Astrocyte of the cerebellum (primary cell): Measurements from ENCODE around the gene GRIP1.

Experiments
- DNase-seq: peaks from one replicate; pipeline ENCODE4 v3.0.0-alpha.2; 2011; ENCODE audit warnings: low read depth
- H3K4me3 ChIP-seq: 2 replicates; pipeline ENCODE4 v1.5.1; 2011; ENCODE audit warnings: mild to moderate bottlenecking, low read depth, low read length, moderate library complexity
- in situ Hi-C: cut with HindIII; loops from 2 replicates; pipeline ENCODE4 v1.10.0; 2017; ENCODE audit warnings: low sequenced_read_pairs
- TF ChIP-seq, protein P1 (sequence below): IDR thresholded peaks from 2 replicates; pipeline ENCODE4 v1.5.1; 2012; ENCODE audit warnings: low read length, low read depth, moderate library complexity, mild to moderate bottlenecking; ENCODE audit errors: missing control alignments

GRIP1 gene

GRCh38 chr12:66459944-66460482, 218.9 kb downstream of the GRIP1 start:
- no peak overlapping the region for H3K4me3 ChIP-seq
- no peak for DNase-seq
- in situ Hi-C loops: no loop called here
- TF ChIP-seq, protein P1, sequence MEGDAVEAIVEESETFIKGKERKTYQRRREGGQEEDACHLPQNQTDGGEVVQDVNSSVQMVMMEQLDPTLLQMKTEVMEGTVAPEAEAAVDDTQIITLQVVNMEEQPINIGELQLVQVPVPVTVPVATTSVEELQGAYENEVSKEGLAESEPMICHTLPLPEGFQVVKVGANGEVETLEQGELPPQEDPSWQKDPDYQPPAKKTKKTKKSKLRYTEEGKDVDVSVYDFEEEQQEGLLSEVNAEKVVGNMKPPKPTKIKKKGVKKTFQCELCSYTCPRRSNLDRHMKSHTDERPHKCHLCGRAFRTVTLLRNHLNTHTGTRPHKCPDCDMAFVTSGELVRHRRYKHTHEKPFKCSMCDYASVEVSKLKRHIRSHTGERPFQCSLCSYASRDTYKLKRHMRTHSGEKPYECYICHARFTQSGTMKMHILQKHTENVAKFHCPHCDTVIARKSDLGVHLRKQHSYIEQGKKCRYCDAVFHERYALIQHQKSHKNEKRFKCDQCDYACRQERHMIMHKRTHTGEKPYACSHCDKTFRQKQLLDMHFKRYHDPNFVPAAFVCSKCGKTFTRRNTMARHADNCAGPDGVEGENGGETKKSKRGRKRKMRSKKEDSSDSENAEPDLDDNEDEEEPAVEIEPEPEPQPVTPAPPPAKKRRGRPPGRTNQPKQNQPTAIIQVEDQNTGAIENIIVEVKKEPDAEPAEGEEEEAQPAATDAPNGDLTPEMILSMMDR: no peak

DNA sequence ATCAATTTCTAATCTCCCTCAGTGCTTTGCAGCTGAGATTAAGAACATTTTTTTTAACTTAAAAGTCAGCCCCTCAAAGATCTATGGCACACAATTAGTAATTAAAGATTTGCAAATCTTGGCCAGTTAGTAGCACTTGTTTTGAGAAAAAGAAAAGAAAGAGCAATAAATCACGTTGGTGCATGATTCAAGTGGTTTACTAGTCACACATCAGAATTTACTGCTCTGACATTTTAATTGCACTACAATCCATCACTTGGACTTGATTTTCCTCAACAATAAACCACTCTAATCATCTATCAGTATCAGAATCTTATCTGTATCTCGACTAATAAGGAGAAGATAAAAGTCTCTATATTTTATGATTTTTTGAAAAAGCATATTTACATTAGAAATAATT, 222.3 kb downstream of the GRIP1 start:
- TF ChIP-seq, protein P1: no peak
- no peak overlapping the region for H3K4me3 ChIP-seq
- in situ Hi-C loops: no loop called here
- no peak for DNase-seq

DNA sequence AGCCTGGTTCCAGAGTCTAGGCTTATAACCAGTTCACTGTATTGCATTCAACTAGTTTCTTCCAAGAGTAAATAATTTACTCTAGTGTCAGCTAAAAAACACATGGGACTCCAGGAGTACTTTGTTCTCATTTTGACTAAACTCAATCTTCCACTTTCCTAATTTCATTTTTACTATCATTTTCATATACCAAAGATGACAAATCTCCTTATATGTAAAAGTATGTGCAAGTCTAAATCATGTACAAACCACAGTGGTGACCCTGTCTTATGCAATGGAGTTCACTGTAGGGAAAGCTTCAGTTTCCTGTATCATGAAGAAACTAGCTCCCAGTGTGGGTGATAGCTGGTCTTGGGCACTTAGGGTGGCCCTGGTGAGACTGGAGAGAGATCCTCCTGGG, 225.0 kb downstream of the GRIP1 start:
- in situ Hi-C loops: no loop called here
- TF ChIP-seq, protein P1: no peak
- DNase-seq: no peak
- H3K4me3 ChIP-seq: no peak overlapping the region

DNA sequence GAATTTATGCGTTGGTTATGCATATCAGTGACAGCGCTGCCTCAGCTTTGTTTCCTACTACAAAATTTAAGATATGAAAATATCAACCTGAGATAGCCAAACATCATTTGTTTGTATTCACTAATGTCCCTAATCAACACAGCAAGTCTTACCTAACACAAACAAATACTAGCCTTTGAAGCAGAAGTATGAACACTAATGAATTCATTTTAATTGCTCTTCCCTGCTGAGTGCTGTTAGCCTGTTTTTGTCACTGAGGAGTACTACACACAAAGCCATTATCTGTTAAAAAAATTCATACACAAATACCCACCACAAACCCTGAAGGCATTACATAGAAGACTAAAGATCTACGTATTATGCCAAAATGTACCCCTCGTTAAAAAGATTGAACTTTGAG, 225.8 kb downstream of the GRIP1 start:
- H3K4me3 ChIP-seq: no peak overlapping the region
- TF ChIP-seq, protein P1: no peak
- no peak for DNase-seq
- in situ Hi-C loops: no loop called here

GRCh38 chr12:66449531-66449930, 229.3 kb downstream of the GRIP1 start:
- TF ChIP-seq, protein P1: no peak
- no peak overlapping the region for H3K4me3 ChIP-seq
- in situ Hi-C loops: no loop called here

DNA sequence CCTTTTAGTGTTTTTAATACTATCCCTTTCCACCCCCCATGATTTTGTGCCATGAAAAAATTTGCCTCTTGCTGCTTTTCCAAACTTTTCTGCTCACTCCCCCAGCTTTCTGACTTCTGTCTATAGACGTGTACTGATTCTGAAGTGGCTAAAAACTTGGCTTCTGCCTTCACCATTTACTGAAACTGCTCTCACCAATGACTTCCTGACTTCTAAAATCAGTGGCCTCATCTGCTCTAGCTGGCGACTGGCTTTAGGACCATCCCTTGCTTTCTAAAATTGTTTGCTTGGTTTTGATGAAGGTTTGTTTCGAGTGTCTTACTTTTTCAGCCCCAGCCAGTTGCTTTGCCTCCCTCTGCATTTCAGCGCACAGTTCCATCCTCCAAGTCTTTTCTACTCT, 231.2 kb downstream of the GRIP1 start:
- H3K4me3 ChIP-seq: no peak overlapping the region
- no peak for DNase-seq
- in situ Hi-C loops: no loop called here
- TF ChIP-seq, protein P1: no peak

More at GRCh38 chr12:66449531-66449930, 229.3 kb downstream of the GRIP1 start:
- DNase-seq: no peak

- in situ Hi-C loops: no loop called here
- no peak overlapping the region for H3K4me3 ChIP-seq
- TF ChIP-seq, protein P1: no peak
- DNase-seq: no peak
Measured at GRCh38 chr12:66446276-66446675, 232.6 kb downstream of the GRIP1 start.
